ENCODE results near the gene MCU. TPM values are rescaled to one million over a fixed set of nuclear protein-coding genes. Genes with fewer than 3 reads are reported as not detected.

The MCU gene
- total RNA-seq, 1 donor from 2014 or later, result 66.3 TPM

DNA sequence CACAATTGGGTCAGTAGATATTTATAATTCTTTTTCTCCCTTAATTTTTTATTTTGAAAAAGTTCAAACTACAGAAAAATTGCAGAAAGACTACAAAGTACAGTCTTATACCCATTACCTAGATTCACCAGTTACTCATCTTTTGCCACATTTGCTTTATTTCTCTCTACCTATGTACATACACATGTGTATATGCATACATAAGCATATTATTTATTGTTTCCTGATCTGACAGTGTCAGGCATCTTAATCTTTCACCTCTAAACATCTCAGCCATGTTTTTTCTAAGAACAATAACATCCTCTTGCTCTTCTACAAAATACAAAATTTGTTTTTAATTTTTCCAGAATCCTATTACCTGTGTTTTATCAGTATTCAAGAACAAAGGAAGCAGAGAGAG is 133.2 kb downstream of the MCU start:
- H3K4me3 Mint-ChIP-seq, result no peak overlapping the region
- no peaks in the 10 kb centered on the region for H3K27me3 Mint-ChIP-seq (ENCODE audit: insufficient read depth, low read depth)

DNA sequence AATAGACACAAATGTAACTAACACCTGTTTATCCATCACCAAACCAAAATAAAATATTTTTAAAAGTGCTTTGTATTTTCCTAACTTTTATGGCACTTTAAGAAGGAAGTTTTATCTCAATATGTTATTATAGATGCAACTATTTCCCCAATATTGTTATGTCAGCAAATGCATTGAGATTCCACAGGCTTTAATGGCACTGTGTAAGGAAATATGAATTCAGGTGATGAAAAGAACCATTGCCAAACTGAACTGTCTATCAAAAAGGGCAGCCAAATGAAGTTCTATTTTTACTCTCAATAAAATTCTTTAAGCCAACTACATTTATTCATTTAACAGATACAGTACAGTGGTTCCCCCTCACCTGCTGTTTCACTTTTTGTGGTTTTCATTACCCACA is 134.4 kb downstream of the MCU start:
- H3K4me2 ChIP-seq, result no peak overlapping the region
- H3K36me3 Mint-ChIP-seq, result peaks cover under 1% of the 10 kb centered on the region
- peaks cover 9% of the 10 kb centered on the region for H3K9me3 Mint-ChIP-seq
- TF ChIP-seq EZH2 (IDR thresholded peaks at IDR 0.05) (no peak), EZH2phosphoT487 (IDR thresholded peaks at IDR 0.05) (no peak)
- TF ChIP-seq, protein P1, sequence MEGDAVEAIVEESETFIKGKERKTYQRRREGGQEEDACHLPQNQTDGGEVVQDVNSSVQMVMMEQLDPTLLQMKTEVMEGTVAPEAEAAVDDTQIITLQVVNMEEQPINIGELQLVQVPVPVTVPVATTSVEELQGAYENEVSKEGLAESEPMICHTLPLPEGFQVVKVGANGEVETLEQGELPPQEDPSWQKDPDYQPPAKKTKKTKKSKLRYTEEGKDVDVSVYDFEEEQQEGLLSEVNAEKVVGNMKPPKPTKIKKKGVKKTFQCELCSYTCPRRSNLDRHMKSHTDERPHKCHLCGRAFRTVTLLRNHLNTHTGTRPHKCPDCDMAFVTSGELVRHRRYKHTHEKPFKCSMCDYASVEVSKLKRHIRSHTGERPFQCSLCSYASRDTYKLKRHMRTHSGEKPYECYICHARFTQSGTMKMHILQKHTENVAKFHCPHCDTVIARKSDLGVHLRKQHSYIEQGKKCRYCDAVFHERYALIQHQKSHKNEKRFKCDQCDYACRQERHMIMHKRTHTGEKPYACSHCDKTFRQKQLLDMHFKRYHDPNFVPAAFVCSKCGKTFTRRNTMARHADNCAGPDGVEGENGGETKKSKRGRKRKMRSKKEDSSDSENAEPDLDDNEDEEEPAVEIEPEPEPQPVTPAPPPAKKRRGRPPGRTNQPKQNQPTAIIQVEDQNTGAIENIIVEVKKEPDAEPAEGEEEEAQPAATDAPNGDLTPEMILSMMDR (IDR thresholded peaks at IDR 0.05), result no peak
- peaks cover 4% of the 10 kb centered on the region for H3K79me2 ChIP-seq (ENCODE audit: low read depth)
- H2AFZ ChIP-seq (replicated peaks), result no peak overlapping the region
- no peaks in the 10 kb centered on the region for H3K4me1 ChIP-seq
- H3K9me3 ChIP-seq (ENCODE audit: low read depth), result no peaks in the 10 kb centered on the region
- no peak overlapping the region for H3K9ac ChIP-seq
- H3K4me3 ChIP-seq, result no peak overlapping the region
- H3K4me3 Mint-ChIP-seq, result no peak overlapping the region
- no peaks in the 10 kb centered on the region for H3K36me3 ChIP-seq
- no peaks in the 10 kb centered on the region for H3K4me1 Mint-ChIP-seq
- H3K27me3 ChIP-seq, result no peaks in the 10 kb centered on the region
- DNase-seq (ENCODE audit: low spot score), result no peak
- H3K27me3 Mint-ChIP-seq (ENCODE audit: insufficient read depth, low read depth), result no peaks in the 10 kb centered on the region
- no peaks in the 10 kb centered on the region for H3F3A ChIP-seq (ENCODE audit: low read depth)
- no peak overlapping the region for H3K27ac ChIP-seq
- H3K27ac Mint-ChIP-seq, result no peak overlapping the region
- no peaks in the 10 kb centered on the region for H4K20me1 ChIP-seq (ENCODE audit: low read depth)

More for the DNA sequence above, 133.2 kb downstream of the MCU start:
- H3K4me1 ChIP-seq, result no peaks in the 10 kb centered on the region
- H2AFZ ChIP-seq (replicated peaks), result no peak overlapping the region
- no peaks in the 10 kb centered on the region for H3F3A ChIP-seq (ENCODE audit: low read depth)
- H3K36me3 Mint-ChIP-seq, result peaks cover 1% of the 10 kb centered on the region
- H3K27ac ChIP-seq, result no peak overlapping the region
- H3K9ac ChIP-seq, result no peak overlapping the region
- no peaks in the 10 kb centered on the region for H3K4me1 Mint-ChIP-seq
- TF ChIP-seq EZH2 (IDR thresholded peaks at IDR 0.05), result no peak
- TF ChIP-seq, protein P1 (IDR thresholded peaks at IDR 0.05), result no peak
- TF ChIP-seq EZH2phosphoT487 (IDR thresholded peaks at IDR 0.05), result no peak
- peaks cover 12% of the 10 kb centered on the region for H3K79me2 ChIP-seq (ENCODE audit: low read depth)
- no peaks in the 10 kb centered on the region for H3K27me3 ChIP-seq
- no peak overlapping the region for H3K27ac Mint-ChIP-seq
- no peaks in the 10 kb centered on the region for H4K20me1 ChIP-seq (ENCODE audit: low read depth)
- no peak overlapping the region for H3K4me3 ChIP-seq
- H3K9me3 ChIP-seq (ENCODE audit: low read depth), result no peaks in the 10 kb centered on the region
- no peak for DNase-seq (ENCODE audit: low spot score)
- H3K9me3 Mint-ChIP-seq, result peaks cover 9% of the 10 kb centered on the region
- no peaks in the 10 kb centered on the region for H3K36me3 ChIP-seq
- no peak overlapping the region for H3K4me2 ChIP-seq

DNA sequence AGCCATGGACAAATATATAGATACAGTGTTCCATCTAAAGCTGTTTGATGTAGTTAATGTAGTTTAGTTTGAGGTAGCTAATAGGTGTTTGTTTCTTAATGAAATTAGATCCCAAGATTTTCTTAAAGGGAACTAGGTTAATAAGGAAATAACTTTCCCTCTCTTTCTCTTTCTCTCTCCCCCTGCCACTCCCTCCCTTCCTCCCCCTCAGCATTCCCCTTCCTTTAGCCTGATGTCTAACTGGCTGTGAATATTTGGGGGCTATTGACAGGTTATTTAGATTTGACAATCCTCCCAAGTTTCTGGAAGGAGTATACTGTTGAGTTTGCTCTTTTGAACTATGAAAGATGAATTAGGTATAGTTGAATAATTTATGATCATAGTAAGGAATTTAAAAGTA is 136.4 kb downstream of the MCU start:
- Mint-ChIP-seq H3K4me3 (no peak overlapping the region), H3K27ac (no peak overlapping the region), H3K4me1 (no peaks in the 10 kb centered on the region), H3K27me3 (ENCODE audit: insufficient read depth, low read depth) (peaks cover 2% of the 10 kb centered on the region), H3K36me3 (no peaks in the 10 kb centered on the region), H3K9me3 (no peaks in the 10 kb centered on the region)
- Histone ChIP-seq H3F3A (ENCODE audit: low read depth) (no peaks in the 10 kb centered on the region), H2AFZ (replicated peaks) (no peak overlapping the region), H3K4me1 (no peaks in the 10 kb centered on the region), H3K36me3 (no peaks in the 10 kb centered on the region), H3K27me3 (no peaks in the 10 kb centered on the region), H3K4me3 (no peak overlapping the region), H3K9me3 (ENCODE audit: low read depth) (no peaks in the 10 kb centered on the region), H3K4me2 (no peak overlapping the region), H3K27ac (no peak overlapping the region), H4K20me1 (ENCODE audit: low read depth) (no peaks in the 10 kb centered on the region), H3K9ac (no peak overlapping the region), H3K79me2 (ENCODE audit: low read depth) (peaks cover 4% of the 10 kb centered on the region)
- DNase-seq (ENCODE audit: low spot score), result no peak
- TF ChIP-seq EZH2 (IDR thresholded peaks at IDR 0.05) (no peak), EZH2phosphoT487 (IDR thresholded peaks at IDR 0.05) (no peak)
- TF ChIP-seq, protein P1 (IDR thresholded peaks at IDR 0.05), result no peak

Measured in neural progenitor cell (in vitro differentiated cells).